ENCODE measurements around the gene PTGES. TPM values are rescaled to one million over a fixed set of nuclear protein-coding genes. Genes with fewer than 3 reads are reported as not detected.

The PTGES gene
- total and polyA plus RNA-seq, 9 of the 15 experiments (the other 6 are each of a cell fraction or from before 2014, with no cell fraction given) = 0.13 TPM; not detected in 8

DNA sequence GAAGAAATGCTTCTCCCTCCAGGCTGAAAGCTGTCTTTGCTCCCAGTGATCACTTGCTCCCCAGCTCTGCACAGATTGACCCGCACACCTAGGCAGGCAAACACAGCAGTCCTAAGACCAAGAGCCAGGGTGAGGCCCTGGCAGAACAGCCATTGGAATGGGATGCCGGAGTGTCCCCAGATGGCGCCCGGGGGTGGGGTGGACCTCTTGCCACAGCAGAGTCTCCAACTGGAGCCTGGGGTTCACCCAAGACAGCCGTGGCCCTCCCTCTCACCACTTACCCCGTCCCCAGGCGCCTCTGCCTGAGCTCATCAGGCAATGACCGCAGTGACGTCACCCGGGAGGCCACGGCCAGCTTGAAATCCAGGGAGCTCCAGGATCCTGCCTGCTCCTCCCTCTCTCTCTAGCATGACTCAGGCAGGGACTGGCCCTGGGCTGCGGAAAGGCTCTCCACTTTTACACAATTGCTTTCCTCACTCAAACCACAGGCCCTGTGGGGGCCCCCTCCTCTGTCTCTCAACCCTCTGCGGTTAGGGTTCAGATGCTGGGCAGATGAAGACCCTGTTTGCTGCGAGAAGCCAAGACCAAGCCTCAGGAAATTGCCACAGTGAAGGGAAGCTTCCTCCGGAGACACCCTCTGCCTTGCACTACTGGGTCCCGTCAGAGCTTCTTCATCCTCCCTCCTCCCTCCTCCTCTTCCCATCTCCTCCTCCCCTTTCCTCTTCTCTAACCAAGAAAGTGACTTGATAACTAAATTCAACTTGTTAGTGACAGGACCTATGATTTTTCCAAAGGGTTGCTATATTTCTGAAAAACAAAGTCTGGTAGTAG is 24.3 kb upstream of the PTGES start (continued):
- TF ChIP-seq CBFA2T2 (conservative IDR thresholded peaks at IDR 0.05) (no peak), CSDE1 (IDR thresholded peaks at IDR 0.05) (no peak), ELF2 (CRISPR knock-in tag; IDR thresholded peaks at IDR 0.05) (no peak), XRCC5 (IDR thresholded peaks at IDR 0.05; ENCODE audit: low read depth, low read length) (peak; percentile 35; the same call in 1 of the 2 replicates), TAF7 (tag; IDR thresholded peaks at IDR 0.05) (no peak), KDM1A (IDR thresholded peaks at IDR 0.05) (no peak), RBM22 (IDR thresholded peaks at IDR 0.05; ENCODE audit: low read depth, low read length, poor library complexity, severe bottlenecking) (no peak), RCOR1 (IDR thresholded peaks at IDR 0.05; ENCODE audit: borderline replicate concordance in 1 of 2, low read depth in 2 of 2, low read length in 2 of 2) (peak; percentile 33 to 89; a peak in 2 of 4 replicates), NUFIP1 (IDR thresholded peaks at IDR 0.05; ENCODE audit: partially characterized antibody) (no peak), FOXP1 (CRISPR knock-in tag; IDR thresholded peaks at IDR 0.05) (no peak; the same call in 1 of the 2 replicates), CREB1 (IDR thresholded peaks at IDR 0.05) (peak; percentile 94), CREB1 (CRISPR knock-in tag; IDR thresholded peaks at IDR 0.05) (peak; percentile 95), SLC30A9 (CRISPR knock-in tag; IDR thresholded peaks at IDR 0.05) (no peak), ETS2 (tag; IDR thresholded peaks at IDR 0.05; ENCODE audit: borderline replicate concordance, poor library complexity, severe bottlenecking) (no peak), FOXA1 (IDR thresholded peaks at IDR 0.05; ENCODE audit: borderline replicate concordance) (no peak), BRF1 (IDR thresholded peaks at IDR 0.05; ENCODE audit: borderline replicate concordance, extremely low read depth, insufficient read length) (no peak), POLR2B (IDR thresholded peaks at IDR 0.05; ENCODE audit: low read depth, partially characterized antibody) (no peak), NFE2L1 (tag; IDR thresholded peaks at IDR 0.05; ENCODE audit: borderline replicate concordance, low read depth) (no peak), MEIS2 (IDR thresholded peaks at IDR 0.05; ENCODE audit: partially characterized antibody) (peak; percentile 62)
- TF ChIP-seq, protein P1, sequence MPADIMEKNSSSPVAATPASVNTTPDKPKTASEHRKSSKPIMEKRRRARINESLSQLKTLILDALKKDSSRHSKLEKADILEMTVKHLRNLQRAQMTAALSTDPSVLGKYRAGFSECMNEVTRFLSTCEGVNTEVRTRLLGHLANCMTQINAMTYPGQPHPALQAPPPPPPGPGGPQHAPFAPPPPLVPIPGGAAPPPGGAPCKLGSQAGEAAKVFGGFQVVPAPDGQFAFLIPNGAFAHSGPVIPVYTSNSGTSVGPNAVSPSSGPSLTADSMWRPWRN (IDR thresholded peaks at IDR 0.05; ENCODE audit: low read depth) = peak; percentile 79
- TF ChIP-seq, protein P2, sequence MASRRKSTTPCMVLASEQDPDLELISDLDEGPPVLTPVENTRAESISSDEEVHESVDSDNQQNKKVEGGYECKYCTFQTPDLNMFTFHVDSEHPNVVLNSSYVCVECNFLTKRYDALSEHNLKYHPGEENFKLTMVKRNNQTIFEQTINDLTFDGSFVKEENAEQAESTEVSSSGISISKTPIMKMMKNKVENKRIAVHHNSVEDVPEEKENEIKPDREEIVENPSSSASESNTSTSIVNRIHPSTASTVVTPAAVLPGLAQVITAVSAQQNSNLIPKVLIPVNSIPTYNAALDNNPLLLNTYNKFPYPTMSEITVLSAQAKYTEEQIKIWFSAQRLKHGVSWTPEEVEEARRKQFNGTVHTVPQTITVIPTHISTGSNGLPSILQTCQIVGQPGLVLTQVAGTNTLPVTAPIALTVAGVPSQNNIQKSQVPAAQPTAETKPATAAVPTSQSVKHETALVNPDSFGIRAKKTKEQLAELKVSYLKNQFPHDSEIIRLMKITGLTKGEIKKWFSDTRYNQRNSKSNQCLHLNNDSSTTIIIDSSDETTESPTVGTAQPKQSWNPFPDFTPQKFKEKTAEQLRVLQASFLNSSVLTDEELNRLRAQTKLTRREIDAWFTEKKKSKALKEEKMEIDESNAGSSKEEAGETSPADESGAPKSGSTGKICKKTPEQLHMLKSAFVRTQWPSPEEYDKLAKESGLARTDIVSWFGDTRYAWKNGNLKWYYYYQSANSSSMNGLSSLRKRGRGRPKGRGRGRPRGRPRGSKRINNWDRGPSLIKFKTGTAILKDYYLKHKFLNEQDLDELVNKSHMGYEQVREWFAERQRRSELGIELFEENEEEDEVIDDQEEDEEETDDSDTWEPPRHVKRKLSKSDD (conservative IDR thresholded peaks at IDR 0.05; ENCODE audit: low read length) = no peak
- TF ChIP-seq, protein P3, sequence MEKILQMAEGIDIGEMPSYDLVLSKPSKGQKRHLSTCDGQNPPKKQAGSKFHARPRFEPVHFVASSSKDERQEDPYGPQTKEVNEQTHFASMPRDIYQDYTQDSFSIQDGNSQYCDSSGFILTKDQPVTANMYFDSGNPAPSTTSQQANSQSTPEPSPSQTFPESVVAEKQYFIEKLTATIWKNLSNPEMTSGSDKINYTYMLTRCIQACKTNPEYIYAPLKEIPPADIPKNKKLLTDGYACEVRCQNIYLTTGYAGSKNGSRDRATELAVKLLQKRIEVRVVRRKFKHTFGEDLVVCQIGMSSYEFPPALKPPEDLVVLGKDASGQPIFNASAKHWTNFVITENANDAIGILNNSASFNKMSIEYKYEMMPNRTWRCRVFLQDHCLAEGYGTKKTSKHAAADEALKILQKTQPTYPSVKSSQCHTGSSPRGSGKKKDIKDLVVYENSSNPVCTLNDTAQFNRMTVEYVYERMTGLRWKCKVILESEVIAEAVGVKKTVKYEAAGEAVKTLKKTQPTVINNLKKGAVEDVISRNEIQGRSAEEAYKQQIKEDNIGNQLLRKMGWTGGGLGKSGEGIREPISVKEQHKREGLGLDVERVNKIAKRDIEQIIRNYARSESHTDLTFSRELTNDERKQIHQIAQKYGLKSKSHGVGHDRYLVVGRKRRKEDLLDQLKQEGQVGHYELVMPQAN (IDR thresholded peaks at IDR 0.05; ENCODE audit: borderline replicate concordance) = no peak
